ENCODE results near the gene TPRG1L.

TPRG1L gene

DNA sequence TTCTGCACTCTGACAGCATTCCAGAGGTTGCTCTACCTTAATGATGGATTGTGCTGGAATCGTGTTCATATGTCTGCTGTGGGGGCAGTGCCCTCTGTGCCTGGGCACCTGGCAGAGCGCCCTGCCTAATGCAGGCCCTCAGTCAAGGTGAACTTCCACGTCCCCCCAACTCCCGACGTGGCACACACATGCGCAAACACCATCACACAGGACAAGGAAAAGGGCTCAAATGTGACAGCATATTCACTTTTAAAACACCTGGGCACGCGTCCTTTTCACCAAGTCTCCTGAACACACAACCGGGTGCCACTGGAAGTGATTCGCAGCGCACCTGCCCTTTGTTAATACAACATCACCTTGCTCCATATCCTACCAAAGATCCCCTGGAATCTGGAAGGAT is 11.7 kb downstream of the TPRG1L start:
- DNase-seq = no peak
- in situ Hi-C loops (cut with MboI; ENCODE audit: low pct_unique_long_range_greater_than_20kb, low sequenced_read_pairs) = no loop called here

DNA sequence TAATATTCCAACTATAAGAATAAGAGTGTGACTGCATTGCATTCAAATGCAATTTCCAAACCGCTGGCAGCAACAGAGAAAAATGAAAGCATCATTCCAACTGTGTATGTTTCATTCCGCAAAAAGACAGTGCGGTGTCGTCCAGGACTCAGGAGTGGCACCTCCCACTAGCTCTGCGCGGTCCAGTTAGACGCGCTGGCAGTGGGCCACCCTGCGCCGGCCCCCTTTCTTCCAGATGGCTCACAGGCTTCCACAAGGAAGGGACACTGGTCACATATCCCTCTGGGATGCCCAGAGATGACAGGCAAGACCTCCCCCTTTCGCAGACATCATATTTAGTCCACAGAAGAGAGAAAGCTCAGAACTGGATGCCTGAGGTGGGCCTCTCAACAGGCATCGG is 13.2 kb downstream of the TPRG1L start:
- no peak for DNase-seq
- in situ Hi-C loops (cut with MboI; ENCODE audit: low pct_unique_long_range_greater_than_20kb, low sequenced_read_pairs) = no loop called here

DNA sequence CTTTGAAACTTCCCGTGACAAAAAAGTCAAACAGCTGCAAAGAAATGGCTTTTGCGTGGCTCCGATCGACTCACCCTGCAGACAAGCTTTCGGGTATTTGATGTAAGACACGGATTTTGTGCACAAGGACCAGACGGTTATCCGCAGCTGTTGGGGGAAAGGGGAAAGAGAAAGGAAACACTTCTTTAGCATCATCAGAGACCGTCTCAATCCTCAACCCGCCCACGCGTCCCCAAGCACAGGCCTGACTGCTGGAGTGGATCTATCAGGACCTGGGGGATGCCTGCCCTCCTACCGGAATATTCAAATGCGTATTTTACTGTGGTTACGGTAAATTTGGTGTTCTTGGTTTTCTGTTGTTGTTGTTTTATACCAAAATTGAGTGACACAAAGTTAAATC is 13.9 kb downstream of the TPRG1L start:
- DNase-seq = no peak
- in situ Hi-C loops (cut with MboI; ENCODE audit: low pct_unique_long_range_greater_than_20kb, low sequenced_read_pairs) = no loop called here

DNA sequence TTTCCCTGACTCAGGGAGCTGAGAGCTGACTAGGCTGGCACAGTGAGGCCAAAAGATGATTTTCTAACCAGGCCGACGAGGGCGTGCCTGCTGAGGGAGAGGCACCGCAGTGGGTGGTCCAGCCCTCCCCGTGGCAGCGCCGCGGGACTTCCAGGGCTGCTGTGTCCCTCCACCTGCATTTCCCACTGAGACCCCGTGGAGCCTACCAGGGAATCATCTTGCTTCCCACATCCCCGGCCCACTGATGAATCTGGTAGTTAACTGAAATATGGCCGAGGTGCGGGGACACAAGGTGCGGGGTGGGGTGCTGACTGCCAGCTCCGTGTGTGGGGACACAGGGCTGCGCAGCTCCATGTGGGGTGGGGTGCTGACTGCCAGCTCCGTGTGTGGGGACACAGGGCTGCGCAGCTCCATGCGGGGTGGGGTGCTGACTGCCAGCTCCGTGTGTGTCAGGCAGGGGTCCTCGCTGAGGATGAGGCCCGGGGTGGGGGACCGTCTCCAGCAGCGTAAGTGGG is 14.6 kb downstream of the TPRG1L start:
- no peak for DNase-seq
- in situ Hi-C loops (cut with MboI; ENCODE audit: low pct_unique_long_range_greater_than_20kb, low sequenced_read_pairs) = no loop called here

DNA sequence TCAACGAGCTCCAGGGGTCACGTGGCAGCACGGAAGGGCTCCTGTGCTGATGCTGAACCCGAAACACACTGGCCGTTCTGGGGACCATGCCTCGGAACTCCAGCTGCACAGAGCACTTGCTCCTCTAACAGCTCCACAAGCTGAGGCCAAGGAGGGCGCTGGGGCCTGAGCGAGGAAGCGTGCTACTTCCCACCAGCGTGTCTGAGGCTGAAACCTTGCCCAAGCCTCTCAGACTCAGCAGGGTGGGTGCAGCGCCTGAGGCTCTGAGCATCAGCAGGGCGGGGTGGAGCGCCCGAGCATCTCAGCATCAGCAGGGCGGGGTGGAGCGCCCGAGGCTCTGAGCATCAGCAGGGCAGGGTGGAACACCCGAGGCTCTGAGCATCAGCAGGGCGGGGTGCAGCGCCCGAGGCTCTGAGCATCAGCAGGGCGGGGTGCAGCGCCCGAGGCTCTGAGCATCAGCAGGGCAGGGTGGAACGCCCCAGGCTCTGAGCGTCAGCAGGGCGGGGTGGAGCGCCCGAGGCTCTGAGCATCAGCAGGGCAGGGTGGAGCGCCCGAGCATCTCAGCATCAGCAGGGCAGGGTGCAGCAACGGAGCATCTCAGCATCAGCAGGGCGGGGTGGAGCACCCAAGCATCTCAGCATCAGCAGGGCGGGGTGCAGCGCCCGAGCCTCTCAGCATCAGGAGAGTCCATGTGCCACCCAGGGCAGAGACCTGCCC is 15.5 kb downstream of the TPRG1L start:
- in situ Hi-C loops (cut with MboI; ENCODE audit: low pct_unique_long_range_greater_than_20kb, low sequenced_read_pairs) = no loop called here
- no peak for DNase-seq

DNA sequence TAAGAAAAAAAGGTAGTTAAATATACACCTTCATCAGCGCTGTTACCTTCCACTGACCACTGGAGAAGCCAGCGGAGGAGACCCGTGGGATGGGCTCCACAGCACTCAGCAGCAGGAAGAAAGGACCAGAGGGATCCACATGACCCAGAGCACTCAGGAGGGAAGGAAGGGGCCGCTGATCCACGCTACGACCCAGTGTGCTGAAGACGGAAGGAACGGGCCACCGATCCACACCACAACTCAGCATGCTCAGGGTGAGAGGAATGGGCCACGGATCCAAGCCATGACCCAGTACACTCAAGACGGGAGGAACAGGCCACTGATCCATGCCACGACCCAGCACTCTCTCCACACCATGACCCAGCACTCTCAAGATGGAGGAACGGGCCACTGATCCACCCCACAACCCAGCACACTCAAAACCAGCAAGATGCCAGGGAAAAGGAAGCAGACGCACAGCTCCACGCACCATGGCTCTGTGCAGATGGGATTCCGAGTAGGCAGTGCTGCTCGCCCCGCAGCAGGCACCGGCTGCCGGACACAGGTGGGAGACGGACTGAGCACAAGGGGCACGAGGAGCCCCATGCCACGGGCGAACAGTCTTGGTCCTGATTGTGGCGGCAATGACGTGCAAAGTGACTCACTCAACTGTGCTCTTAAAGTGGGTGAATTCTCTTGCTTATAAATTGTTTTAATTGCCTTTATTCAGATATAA is 16.4 kb downstream of the TPRG1L start:
- no peak for DNase-seq
- in situ Hi-C loops (cut with MboI; ENCODE audit: low pct_unique_long_range_greater_than_20kb, low sequenced_read_pairs) = no loop called here

DNA sequence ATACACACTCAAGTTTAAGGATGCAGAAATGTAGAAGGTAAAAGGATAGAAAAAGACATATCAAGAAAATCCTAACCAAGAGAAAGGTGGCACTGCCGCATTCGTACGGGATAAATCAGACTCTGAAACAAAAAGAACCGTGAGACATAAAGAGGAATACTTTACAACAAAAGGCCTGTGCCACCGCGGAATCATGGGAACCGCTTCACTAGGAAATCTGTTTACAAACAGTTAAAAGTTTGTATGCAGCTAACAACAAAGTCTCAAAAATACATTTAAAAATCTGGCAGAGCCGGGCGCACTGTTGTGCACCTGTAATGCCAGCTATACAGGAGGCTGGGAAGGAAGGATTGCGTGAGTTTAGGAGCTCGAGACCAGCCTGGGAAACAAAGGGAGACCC is 17.0 kb downstream of the TPRG1L start:
- in situ Hi-C loops (cut with MboI; ENCODE audit: low pct_unique_long_range_greater_than_20kb, low sequenced_read_pairs) = no loop called here
- no peak for DNase-seq

DNA sequence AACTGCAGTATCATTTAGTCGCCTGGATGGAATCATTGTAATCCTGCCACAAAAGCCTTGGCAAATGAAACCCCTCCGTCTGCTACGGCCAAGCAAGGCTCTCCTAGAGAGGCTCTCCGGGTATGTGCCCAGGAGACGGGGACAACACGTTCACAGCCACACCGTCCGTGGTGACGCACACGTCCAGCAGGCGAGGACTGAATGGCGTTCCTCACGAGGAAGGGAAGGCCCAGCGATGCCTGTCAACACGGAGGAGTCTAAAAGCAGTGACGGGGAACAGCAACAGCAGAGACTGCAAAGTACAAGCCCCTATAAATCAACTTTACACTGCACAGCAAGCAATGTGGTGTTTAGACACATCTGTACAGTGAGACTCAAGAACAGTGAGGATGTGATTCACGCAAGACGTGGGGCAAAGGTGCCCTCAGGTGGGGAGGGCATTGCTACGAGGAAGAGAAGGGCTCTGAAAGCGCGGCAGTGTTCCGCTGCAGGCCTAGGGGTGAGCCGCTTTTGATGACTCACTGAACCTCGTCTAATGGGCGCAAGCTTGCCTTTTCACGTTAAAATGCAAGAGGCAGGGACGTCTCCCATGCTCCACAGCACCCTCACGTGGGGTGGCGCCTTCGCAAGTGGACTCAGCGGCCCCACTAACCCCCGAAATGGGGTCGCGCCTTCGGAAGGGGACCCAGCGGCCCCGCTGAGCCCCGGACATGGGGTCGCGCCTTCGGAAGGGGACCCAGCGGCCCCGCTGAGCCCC is 18.3 kb downstream of the TPRG1L start:
- DNase-seq = no peak
- in situ Hi-C loops (cut with MboI; ENCODE audit: low pct_unique_long_range_greater_than_20kb, low sequenced_read_pairs) = no loop called here

DNA sequence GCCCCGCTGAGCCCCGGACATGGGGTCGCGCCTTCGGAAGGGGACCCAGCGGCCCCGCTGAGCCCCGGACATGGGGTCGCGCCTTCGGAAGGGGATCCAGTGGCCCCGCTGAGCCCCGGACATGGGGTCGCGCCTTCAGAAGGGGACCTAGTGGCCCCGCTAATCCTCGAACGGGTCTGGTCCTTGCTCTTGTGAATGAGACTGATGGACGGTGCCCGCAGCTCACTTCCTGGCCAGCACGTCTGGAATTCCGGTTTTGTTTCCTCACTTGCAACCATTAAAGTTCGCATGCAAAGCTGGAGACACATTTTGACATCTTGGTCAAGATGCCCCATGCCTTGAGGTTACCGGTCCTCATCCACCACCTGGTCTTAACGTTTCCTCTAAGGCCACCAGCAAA is 19.5 kb downstream of the TPRG1L start:
- in situ Hi-C loops (cut with MboI; ENCODE audit: low pct_unique_long_range_greater_than_20kb, low sequenced_read_pairs) = no loop called here
- DNase-seq = no peak

DNA sequence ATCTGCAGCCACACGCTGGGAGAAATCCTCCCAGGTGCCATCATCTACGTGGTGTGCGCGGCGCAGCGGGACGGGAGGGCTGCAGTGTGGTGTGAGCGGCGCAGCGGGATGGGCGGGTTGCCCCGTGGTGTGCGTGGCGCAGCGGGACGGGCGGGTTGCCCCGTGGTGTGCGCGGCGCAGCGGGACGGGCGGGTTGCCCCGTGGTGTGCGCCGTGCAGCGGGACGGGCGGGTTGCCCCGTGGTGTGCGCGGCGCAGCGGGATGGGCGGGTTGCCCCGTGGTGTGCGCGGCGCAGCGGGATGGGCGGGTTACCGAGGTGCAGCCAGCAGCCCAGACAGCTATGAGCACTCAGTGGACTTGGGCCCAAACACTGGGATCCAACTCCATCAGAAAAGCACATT is 20.4 kb downstream of the TPRG1L start:
- no peak for DNase-seq
- in situ Hi-C loops (cut with MboI; ENCODE audit: low pct_unique_long_range_greater_than_20kb, low sequenced_read_pairs) = no loop called here

DNA sequence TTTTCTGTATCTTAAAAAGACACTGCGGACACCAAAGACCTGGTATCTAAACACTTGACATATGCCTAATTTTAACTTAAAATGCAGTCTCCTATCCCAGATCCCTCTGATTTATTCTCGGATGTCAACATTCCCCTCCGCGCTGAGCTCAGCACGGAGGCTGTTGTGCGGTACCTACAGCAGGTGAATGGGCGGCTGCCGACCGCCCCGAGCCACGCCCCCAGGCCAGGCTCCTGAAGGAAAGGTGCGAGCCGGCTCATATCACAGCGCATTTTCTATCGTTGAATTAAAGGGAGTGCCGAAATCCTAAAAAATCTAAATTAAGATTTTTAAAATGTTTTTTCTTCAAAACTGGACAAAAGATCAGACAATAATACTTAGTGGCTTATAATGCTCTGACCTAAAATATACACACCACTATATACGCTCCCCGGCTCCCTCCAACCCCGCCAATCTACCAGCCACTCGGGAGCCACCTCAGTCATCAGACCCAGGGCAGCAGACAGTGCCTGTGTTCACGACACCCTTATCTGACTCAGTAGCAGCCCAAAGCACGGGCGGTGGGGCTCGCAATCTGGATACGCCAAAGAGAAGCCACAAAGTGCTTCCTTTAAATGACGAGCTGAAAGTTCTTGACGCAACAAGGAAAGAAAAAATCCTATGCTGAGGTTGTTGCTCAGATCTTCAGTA is 21.0 kb downstream of the TPRG1L start:
- DNase-seq = no peak
- in situ Hi-C loops (cut with MboI; ENCODE audit: low pct_unique_long_range_greater_than_20kb, low sequenced_read_pairs) = no loop called here

DNA sequence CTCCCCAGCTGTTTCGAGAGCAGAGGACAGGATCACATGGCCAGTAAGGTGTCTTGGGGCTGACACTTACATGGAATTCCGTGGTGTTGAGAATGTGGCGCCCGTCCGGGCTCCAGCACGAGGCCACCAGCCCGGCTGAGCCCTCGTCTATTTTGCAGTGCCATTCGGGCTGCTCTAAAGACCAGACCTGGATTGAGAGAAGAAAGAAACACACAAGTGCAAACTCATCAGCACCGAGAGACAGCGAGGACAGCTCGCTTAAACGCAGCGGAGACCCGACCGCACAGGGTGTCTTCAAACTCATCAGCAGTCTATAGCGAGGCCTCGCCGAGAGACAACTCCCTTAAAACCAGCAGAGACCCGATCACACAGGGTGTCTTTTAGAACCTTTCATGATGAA is 21.8 kb downstream of the TPRG1L start:
- no peak for DNase-seq
- in situ Hi-C loops (cut with MboI; ENCODE audit: low pct_unique_long_range_greater_than_20kb, low sequenced_read_pairs) = no loop called here

DNA sequence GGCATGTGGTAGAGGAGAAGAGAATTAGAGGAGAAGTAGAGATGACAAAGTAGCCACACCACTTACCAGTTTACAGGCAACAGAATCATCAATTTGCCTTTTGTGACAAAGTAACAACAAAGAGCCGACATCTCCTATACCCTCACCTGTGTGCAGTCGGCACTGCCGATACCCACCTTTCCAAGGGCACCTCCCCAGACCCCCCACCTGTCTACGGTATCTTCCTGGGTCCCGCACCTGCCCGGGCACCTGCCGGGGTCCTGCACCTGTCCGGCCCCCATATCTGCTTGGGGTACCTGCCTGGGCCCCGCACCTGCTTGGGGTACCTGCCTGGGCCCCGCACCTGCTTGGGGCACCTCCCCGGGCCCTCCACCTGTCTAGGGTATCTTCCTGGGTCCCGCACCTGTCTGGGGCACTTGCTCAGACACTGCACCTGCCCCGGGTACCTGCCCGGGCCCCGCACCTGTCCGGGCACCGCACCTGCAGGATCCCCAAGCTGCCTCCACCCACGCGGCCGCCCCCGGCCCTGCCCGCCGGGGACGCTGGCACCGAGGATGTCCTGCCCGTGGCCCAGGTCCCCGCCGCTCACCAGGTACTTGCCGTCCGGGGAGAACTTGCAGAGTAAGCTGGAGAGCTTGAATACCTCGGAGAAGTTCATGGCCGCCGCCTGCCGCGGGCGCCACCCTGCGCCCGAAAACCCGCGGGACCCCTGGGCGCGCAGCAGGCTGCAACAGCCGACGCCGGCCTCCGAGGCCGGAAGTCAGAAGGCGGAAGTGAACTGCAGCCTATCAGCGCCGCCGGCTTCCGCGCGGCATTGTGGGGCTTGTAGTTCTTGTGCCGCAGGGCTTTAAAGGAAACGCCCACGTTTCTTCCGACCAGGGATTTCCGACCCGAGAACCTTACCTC is 24.8 kb downstream of the TPRG1L start, which contains the start of gene WRAP73:
TSS of gene WRAP73 (minus strand) at position 762 of the 906 bp plus-strand sequence. CDS start at position 658, 104 bp downstream.
- in situ Hi-C loops (cut with MboI; ENCODE audit: low pct_unique_long_range_greater_than_20kb, low sequenced_read_pairs) = no loop called here

DNA sequence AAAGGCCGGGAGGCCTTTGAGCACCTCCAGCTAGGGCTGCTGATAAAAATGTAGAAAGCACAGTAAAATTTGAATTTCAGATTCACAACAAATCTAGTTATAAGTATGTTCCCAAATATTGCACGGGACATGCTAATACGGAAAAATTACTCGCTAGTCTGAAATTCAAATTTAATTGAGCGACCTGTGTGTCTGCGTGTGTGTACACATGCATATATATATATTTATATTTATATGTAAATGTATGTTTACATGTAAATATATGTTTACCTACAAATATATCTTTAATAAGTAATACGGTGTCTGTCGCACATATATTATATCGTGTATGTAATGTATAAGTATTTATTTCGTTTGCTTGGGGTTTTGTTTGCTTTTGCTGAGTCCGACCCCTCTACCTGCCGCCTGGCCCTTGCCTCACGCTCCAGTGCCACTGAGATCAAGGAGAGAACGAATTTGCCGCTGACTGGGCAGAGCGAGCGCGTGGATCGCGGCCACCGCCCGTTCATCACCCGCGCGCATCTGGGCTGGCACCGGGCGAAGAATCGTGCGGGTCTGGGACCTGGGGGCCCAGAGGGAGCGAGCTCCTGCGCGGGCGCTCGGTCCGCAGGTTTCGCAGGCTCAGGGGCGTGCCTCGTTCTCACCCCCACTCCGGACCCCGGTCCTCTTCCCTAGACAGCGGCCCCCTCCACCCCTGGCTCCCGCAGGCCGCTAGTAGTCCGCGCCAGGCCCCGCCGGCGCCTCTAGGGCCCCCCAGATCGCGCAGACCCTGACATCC is 25.6 kb downstream of the TPRG1L start:
- no peak for DNase-seq
- in situ Hi-C loops (cut with MboI; ENCODE audit: low pct_unique_long_range_greater_than_20kb, low sequenced_read_pairs) = no loop called here

More for the DNA sequence above, 24.8 kb downstream of the TPRG1L start, which contains the start of gene WRAP73:
- peak; percentile 91 for DNase-seq

DNA sequence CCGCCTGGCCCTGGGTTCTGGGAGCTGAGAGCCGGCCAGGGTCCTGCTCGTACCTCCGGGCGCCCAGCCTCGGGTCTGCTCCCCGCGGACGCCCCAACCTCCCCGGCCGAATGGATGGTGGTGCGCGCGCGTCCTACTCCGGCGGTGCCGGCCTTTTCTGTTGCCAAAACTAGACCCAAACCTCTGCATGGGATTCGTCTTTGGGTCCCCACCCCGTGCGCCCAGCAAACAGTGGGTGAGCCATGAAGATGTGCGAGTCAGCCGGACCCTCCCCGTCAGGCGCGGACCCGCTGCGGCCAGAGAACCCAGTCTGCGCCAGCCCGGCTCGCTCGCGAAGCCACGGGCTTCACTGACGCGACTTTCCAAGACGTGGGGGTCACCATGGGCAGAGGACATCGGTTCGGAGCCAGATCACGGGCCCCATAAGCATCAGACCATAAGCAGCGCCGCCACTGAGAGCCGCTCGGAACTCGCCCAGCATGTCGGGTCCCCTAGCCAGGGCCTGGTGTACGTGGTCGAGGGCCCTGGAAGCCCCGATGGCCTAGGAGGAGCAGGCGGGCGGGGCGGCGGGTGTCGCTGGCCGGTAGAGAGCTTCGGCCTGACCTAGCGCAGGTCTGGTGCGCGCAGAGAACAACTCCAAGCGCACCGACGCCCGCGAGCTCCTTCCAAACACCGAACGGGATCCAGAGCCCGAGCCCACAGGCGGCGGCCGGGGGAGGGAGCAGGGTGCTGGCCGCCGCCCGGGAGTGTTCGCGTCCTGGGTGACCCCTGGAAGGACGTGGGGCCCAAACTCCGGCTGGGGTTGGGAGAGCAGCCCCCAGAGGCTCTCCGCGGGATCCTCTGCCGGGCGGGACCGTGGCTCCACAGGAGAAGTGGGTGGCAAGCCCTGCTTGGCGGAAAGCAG is 26.5 kb downstream of the TPRG1L start:
- in situ Hi-C loops (cut with MboI; ENCODE audit: low pct_unique_long_range_greater_than_20kb, low sequenced_read_pairs) = no loop called here
- no peak for DNase-seq

DNA sequence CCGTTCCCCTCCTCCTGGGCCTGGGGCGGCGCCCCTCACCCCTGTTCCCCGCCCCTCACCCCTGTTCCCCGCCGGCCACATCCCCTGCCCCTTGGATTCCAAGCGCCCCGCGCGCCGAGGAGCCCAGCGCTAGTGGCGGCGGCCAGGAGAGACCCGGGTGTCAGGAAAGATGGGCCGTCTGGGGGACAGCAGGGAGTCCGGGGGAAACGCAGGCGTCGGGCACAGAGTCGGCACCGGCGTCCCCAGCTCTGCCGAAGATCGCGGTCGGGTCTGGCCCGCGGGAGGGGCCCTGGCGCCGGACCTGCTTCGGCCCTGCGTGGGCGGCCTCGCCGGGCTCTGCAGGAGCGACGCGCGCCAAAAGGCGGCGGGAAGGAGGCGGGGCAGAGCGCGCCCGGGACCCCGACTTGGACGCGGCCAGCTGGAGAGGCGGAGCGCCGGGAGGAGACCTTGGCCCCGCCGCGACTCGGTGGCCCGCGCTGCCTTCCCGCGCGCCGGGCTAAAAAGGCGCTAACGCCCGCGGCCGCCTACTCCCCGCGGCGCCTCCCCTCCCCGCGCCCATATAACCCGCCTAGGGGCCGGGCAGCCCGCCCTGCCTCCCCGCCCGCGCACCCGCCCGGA is 27.2 kb downstream of the TPRG1L start, which contains the start of gene TP73:
TSS of gene TP73 (plus strand) at position 587 of the 618 bp plus-strand sequence. CDS start 29,850 bp downstream, outside the sequence.
- DNase-seq = no peak
- in situ Hi-C loops (cut with MboI; ENCODE audit: low pct_unique_long_range_greater_than_20kb, low sequenced_read_pairs) = no loop called here
